H9 (cell line): ENCODE measurements around the gene NUP214. TPM values are rescaled to one million over a fixed set of nuclear protein-coding genes. Genes with fewer than 3 reads are reported as not detected.

Experiments
- DNase-seq: peaks from one replicate; pipeline ENCODE4 v3.0.0-alpha.2; 2017
- H2AFZ ChIP-seq: one replicate; pipeline ENCODE4 v1.6.1; 2013; ENCODE audit warnings: mild to moderate bottlenecking, low read length, control low read depth, moderate library complexity
- H2AK5ac ChIP-seq: 2 replicates; pipeline ENCODE4 v1.6.1; 2013; ENCODE audit warnings: low read length, control low read depth, mixed read lengths; ENCODE audit not compliant: insufficient read length
- H2BK120ac ChIP-seq: one replicate; pipeline ENCODE4 v1.6.1; 2013; ENCODE audit warnings: low read depth, mild to moderate bottlenecking, low read length, control low read depth, inconsistent platforms; ENCODE audit not compliant: poor library complexity, severe bottlenecking
- H2BK12ac ChIP-seq: 2 replicates; pipeline ENCODE4 v1.6.1; 2013; ENCODE audit warnings: low read length, control low read depth, mixed read lengths, low read depth; ENCODE audit not compliant: insufficient read length
- H2BK15ac ChIP-seq: 2 replicates; pipeline ENCODE4 v1.6.1; 2013; ENCODE audit warnings: low read depth, low read length, control low read depth
- H2BK20ac ChIP-seq: one replicate; pipeline ENCODE4 v1.6.1; 2013; ENCODE audit warnings: low read depth, mild to moderate bottlenecking, low read length, control low read depth, inconsistent platforms; ENCODE audit not compliant: poor library complexity, severe bottlenecking
- H2BK5ac ChIP-seq: 2 replicates; pipeline ENCODE4 v1.6.1; 2013; ENCODE audit warnings: low read length, control low read depth, mixed read lengths; ENCODE audit not compliant: insufficient read length
- H3K14ac ChIP-seq: 2 replicates; pipeline ENCODE4 v1.6.1; 2013; ENCODE audit warnings: low read length, control low read depth; ENCODE audit not compliant: insufficient read depth
- H3K18ac ChIP-seq: 2 replicates; pipeline ENCODE4 v1.6.1; 2013; ENCODE audit warnings: low read depth, mild to moderate bottlenecking, mixed read lengths, low read length, control low read depth; ENCODE audit not compliant: insufficient read length
- H3K23ac ChIP-seq: 2 replicates; pipeline ENCODE4 v1.6.1; 2013; ENCODE audit warnings: low read length, control low read depth, mixed read lengths, low read depth; ENCODE audit not compliant: insufficient read length
- H3K23me2 ChIP-seq: 2 replicates; pipeline ENCODE4 v1.6.1; 2013; ENCODE audit warnings: low read depth, mild to moderate bottlenecking, mixed read lengths, low read length, control low read depth; ENCODE audit not compliant: insufficient read length, poor library complexity, severe bottlenecking
- H3K27ac ChIP-seq: 2 replicates; pipeline ENCODE4 v1.5.1; 2013; ENCODE audit warnings: low read length, control low read depth, mixed read lengths, low read depth; ENCODE audit not compliant: insufficient read length
- H3K27me3 ChIP-seq: 2 replicates; pipeline ENCODE4 v1.6.1; 2013; ENCODE audit warnings: low read length, control low read depth, inconsistent platforms; ENCODE audit not compliant: insufficient read depth
- H3K4ac ChIP-seq: 2 replicates; pipeline ENCODE4 v1.6.1; 2013; ENCODE audit warnings: low read depth, mild to moderate bottlenecking, control low read depth, inconsistent platforms, low read length, moderate library complexity
- H3K4me1 ChIP-seq: 2 replicates; pipeline ENCODE4 v1.6.1; 2013; ENCODE audit warnings: low read length, control low read depth, inconsistent platforms; ENCODE audit not compliant: insufficient read depth
- H3K4me2 ChIP-seq: 2 replicates; pipeline ENCODE4 v1.6.1; 2013; ENCODE audit warnings: low read length, control low read depth, mixed read lengths; ENCODE audit not compliant: insufficient read length, insufficient read depth
- H3K56ac ChIP-seq: 2 replicates; pipeline ENCODE4 v1.6.1; 2013; ENCODE audit warnings: low read depth, mild to moderate bottlenecking, mixed read lengths, low read length, control low read depth; ENCODE audit not compliant: insufficient read length
- H3K79me1 ChIP-seq: 2 replicates; pipeline ENCODE4 v1.6.1; 2013; ENCODE audit warnings: low read depth, mild to moderate bottlenecking, moderate library complexity, low read length, control low read depth, inconsistent platforms; ENCODE audit not compliant: insufficient read depth, poor library complexity, severe bottlenecking
- H3K79me2 ChIP-seq: 2 replicates; pipeline ENCODE4 v1.6.1; 2013; ENCODE audit warnings: low read length, control low read depth, inconsistent platforms; ENCODE audit not compliant: insufficient read depth
- H3K9ac ChIP-seq: 2 replicates; pipeline ENCODE4 v1.6.1; 2013; ENCODE audit warnings: low read length, control low read depth, mixed read lengths; ENCODE audit not compliant: insufficient read length; ENCODE audit errors: extremely low read depth
- H3K9me3 ChIP-seq: one replicate; pipeline ENCODE4 v1.6.1; 2013; ENCODE audit warnings: low read depth, low read length, inconsistent platforms; ENCODE audit not compliant: control insufficient read depth
- H3T11ph ChIP-seq: one replicate; pipeline ENCODE4 v1.6.1; 2013; ENCODE audit warnings: mild to moderate bottlenecking, low read length, control low read depth, inconsistent platforms
- H4K20me1 ChIP-seq: one replicate; pipeline ENCODE4 v1.6.1; 2013; ENCODE audit not compliant: control insufficient read depth, insufficient read length, insufficient read depth
- H4K5ac ChIP-seq: 2 replicates; pipeline ENCODE4 v1.6.1; 2013; ENCODE audit warnings: low read depth, mild to moderate bottlenecking, mixed read lengths, low read length, control low read depth; ENCODE audit not compliant: insufficient read length
- H4K8ac ChIP-seq: replicated peaks from 2 replicates; pipeline ENCODE4 v1.6.1; 2013; ENCODE audit warnings: low read length, control low read depth, mixed read lengths, low read depth; ENCODE audit not compliant: insufficient read length
- H4K91ac ChIP-seq: 2 replicates; pipeline ENCODE4 v1.6.1; 2013; ENCODE audit warnings: low read depth, mild to moderate bottlenecking, moderate library complexity, mixed read lengths, low read length, control low read depth; ENCODE audit not compliant: insufficient read length
- H3K27ac Mint-ChIP-seq, 3 experiments: 2 replicates in 2 of 3; 3 replicates in 1 of 3; pipeline ENCODE4 v1.8.0; 2020 to 2021; ENCODE audit warnings: mixed read lengths in 3 of 3, mild to moderate bottlenecking in 1 of 3, moderate library complexity in 1 of 3
- H3K27me3 Mint-ChIP-seq: 2 replicates; pipeline ENCODE4 v1.8.0; 2021; ENCODE audit warnings: low read depth, mild to moderate bottlenecking, moderate library complexity, mixed read lengths
- H3K36me3 Mint-ChIP-seq, 3 experiments: 2 replicates in 2 of 3; 3 replicates in 1 of 3; pipeline ENCODE4 v1.8.0; 2020 to 2021; ENCODE audit warnings: low read depth in 3 of 3, mixed read lengths in 3 of 3; ENCODE audit not compliant: insufficient read depth in 1 of 3
- H3K4me1 Mint-ChIP-seq, 2 experiments: 2 replicates each; pipeline ENCODE4 v1.8.0; 2020; ENCODE audit warnings: mixed read lengths in 2 of 2
- H3K4me3 Mint-ChIP-seq, 2 experiments: 2 replicates in 1 of 2; 3 replicates in 1 of 2; pipeline ENCODE4 v1.8.0; 2020 to 2021; ENCODE audit warnings: mild to moderate bottlenecking in 2 of 2, mixed read lengths in 2 of 2, moderate library complexity in 1 of 2
- H3K9me3 Mint-ChIP-seq, 2 experiments: 2 replicates in 1 of 2; 3 replicates in 1 of 2; pipeline ENCODE4 v1.8.0; 2020; ENCODE audit warnings: mild to moderate bottlenecking in 2 of 2, mixed read lengths in 2 of 2, moderate library complexity in 1 of 2
- CTCF ChIP-seq: fragments of 200-600 bp; sonication (generic); conservative IDR thresholded peaks from 3 replicates; pipeline ENCODE4 v1.8.0; 2021; ENCODE audit warnings: antibody characterized with exemption, mild to moderate bottlenecking
- WGBS: extraction: QIAGEN DNeasy Blood & Tissue Kit; methylation state at CpG from one replicate; pipeline ENCODE4 v1.1.7; 2013; ENCODE audit warnings: missing lambda C conversion rate, low lambda C conversion rate, mixed read lengths; ENCODE audit not compliant: insufficient read length; ENCODE audit errors: extremely low coverage; 5-methylcytosine and 5-hydroxymethylcytosine counted together
- total RNA-seq: library from RNA; stranded (reverse); gene quantifications from 2 replicates; pipeline ENCODE4 v1.2.1, GENCODE V29; 2021

The NUP214 gene
- total RNA-seq, 1 experiment from 2014 or later = 53.8 TPM

- peaks cover 47 to 58% of the 10 kb centered on the region in 2 experiments for H3K4me1 Mint-ChIP-seq
- no peaks in the 10 kb centered on the region for H3K27me3 Mint-ChIP-seq
- no peak overlapping the region for H2BK120ac ChIP-seq
- H3K27me3 ChIP-seq = no peaks in the 10 kb centered on the region
- peaks cover 3% of the 10 kb centered on the region for H3K23me2 ChIP-seq
- H3K79me1 ChIP-seq = no peaks in the 10 kb centered on the region
- peak overlapping the region; percentile 53 for H3K18ac ChIP-seq
- no peak for DNase-seq
- H3K4ac ChIP-seq = no peak overlapping the region
- no peak overlapping the region for H3K9ac ChIP-seq
- no peak overlapping the region for H2BK5ac ChIP-seq
- no peak overlapping the region for H3K14ac ChIP-seq
- H3K4me1 ChIP-seq = peaks cover 20% of the 10 kb centered on the region; the same call in 1 of the 2 replicates
- no peak overlapping the region for H2AFZ ChIP-seq
- peak overlapping the region; percentile 55 to 91 (median 80); a peak in 4 of 7 replicates for H3K27ac Mint-ChIP-seq
- H3K79me2 ChIP-seq = no peaks in the 10 kb centered on the region; the same call in 1 of the 2 replicates
- no peak overlapping the region for H3K56ac ChIP-seq
- H2BK12ac ChIP-seq = no peak overlapping the region
- no peaks in the 10 kb centered on the region for H3K9me3 ChIP-seq
- H3K9me3 Mint-ChIP-seq = no peaks in the 10 kb centered on the region; a peak in 1 of 5 replicates
- H3K4me3 Mint-ChIP-seq = no peak overlapping the region
- no peak overlapping the region for H2AK5ac ChIP-seq
- no peak overlapping the region for H4K91ac ChIP-seq
- no CpG with 5 or more reads among the region's 11 CpGs for WGBS
- no peak overlapping the region for H3T11ph ChIP-seq
- H3K36me3 Mint-ChIP-seq = peaks cover 17 to 57% (median 33%) of the 10 kb centered on the region in 3 experiments; a peak in 6 of 7 replicates
- H4K8ac ChIP-seq = no peak overlapping the region
- no peak overlapping the region for H3K27ac ChIP-seq
- TF ChIP-seq CTCF = no peak
- H4K5ac ChIP-seq = no peak overlapping the region
- H3K4me2 ChIP-seq = no peak overlapping the region
- H2BK20ac ChIP-seq = no peak overlapping the region
- H2BK15ac ChIP-seq = no peak overlapping the region
- no peaks in the 10 kb centered on the region for H4K20me1 ChIP-seq
- no peak overlapping the region for H3K23ac ChIP-seq
Measured at GRCh38 chr9:131101207-131101964, 24.0 kb upstream of the NUP214 start.
